Activated CD8-positive, alpha-beta memory T cell treated with anti-CD3 and anti-CD28 coated beads for 4 hours (primary cell): Measurements from ENCODE around the gene FAM180A.

Experiments used
- DNase-seq, 2 donors: peaks; one replicate each; pipeline ENCODE4 v3.0.0-alpha.2; 2020; ENCODE audit warnings: low read depth in 2 of 2

The FAM180A gene

GRCh38 chr7:135683609-135684008, 65.0 kb downstream of the FAM180A start:
- DNase-seq = no peak

GRCh38 chr7:135682191-135682590, 66.4 kb downstream of the FAM180A start:
- no peak for DNase-seq

GRCh38 chr7:135681762-135682161, 66.9 kb downstream of the FAM180A start:
- DNase-seq = no peak
